ENCODE results near the gene PPM1L.

DNA sequence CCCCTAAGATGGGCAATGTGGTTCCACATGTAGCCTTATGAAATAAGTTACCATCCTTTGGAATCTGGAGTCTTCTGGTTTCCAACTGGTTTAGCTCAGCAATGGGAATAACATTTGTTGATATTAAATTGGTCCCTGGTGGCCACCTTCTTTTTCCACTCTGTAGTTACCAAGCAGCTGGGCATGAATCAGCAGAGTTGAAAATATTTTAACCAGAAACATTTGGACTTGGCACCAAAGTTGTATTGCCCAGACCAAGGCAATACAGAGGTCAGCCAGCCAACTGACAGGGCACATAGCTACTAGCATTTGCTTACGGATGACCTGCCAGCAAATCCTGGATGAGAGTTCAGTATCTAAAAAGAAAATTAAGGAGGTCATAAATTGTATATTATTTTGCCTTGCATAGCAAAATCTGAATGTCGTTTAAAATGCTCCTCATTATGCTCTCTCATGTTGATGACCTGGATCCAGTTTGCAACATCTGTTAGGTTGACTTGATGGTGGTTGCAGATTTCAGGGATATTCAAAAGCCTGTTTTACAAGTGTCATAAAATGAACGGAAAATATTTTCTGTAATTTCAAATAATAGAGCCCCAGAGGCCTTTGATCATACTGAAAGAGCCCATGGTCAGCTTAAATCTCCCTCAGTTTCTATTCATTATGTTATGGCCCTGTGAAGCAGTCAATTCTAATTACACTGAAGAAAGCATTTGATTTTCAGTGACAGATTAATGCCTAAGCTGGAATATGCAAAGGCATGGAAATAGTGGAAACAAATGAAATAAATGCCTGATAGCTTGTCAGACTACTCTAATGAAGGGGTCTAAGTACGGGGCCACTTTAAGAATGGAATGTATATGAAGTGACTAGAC lies 54.6 kb downstream of the PPM1L start:
- TF ChIP-seq, protein P1, sequence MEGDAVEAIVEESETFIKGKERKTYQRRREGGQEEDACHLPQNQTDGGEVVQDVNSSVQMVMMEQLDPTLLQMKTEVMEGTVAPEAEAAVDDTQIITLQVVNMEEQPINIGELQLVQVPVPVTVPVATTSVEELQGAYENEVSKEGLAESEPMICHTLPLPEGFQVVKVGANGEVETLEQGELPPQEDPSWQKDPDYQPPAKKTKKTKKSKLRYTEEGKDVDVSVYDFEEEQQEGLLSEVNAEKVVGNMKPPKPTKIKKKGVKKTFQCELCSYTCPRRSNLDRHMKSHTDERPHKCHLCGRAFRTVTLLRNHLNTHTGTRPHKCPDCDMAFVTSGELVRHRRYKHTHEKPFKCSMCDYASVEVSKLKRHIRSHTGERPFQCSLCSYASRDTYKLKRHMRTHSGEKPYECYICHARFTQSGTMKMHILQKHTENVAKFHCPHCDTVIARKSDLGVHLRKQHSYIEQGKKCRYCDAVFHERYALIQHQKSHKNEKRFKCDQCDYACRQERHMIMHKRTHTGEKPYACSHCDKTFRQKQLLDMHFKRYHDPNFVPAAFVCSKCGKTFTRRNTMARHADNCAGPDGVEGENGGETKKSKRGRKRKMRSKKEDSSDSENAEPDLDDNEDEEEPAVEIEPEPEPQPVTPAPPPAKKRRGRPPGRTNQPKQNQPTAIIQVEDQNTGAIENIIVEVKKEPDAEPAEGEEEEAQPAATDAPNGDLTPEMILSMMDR (IDR thresholded peaks at IDR 0.05) = no peak
- TF ChIP-seq POLR2A (IDR thresholded peaks at IDR 0.05) = no peak

All from vagina (tissue), 2 donors.